B cell (primary cell): ENCODE results near the gene OGT. TPM values are rescaled to one million over a fixed set of nuclear protein-coding genes. Genes with fewer than 3 reads are reported as not detected.

Experiments
- ATAC-seq: fragments of 200-7000 bp; cut with Tn5 transposase; one replicate; pipeline ENCODE4 v1.10.0; 2021; ENCODE audit warnings: low read depth, mild to moderate bottlenecking, moderate number of reproducible peaks, moderate library complexity
- CTCF ChIA-PET: fragments of 350-600 bp; sonication (Branson Sonifier 250); formaldehyde crosslinking; loops from one replicate; lab custom pipeline; 2021; ENCODE audit warnings: antibody characterized with exemption, inconsistent platforms; lab: Charles Lee
- POLR2A ChIA-PET: fragments of 350-600 bp; sonication (Branson Sonifier 250); formaldehyde crosslinking; loops from one replicate; lab custom pipeline; 2021; ENCODE audit warnings: antibody characterized with exemption; lab: Charles Lee
- DNase-seq: peaks from one replicate; pipeline ENCODE4 v3.0.0; 2013
- H2AFZ ChIP-seq: 2 replicates; pipeline ENCODE4 v1.6.1; 2012; ENCODE audit warnings: mild to moderate bottlenecking, low read depth, low read length; ENCODE audit not compliant: insufficient read depth, poor library complexity, severe bottlenecking
- H3K27ac ChIP-seq, 2 donors: 1 replicate in 1 of 2; 2 replicates in 1 of 2; pipeline ENCODE4 v1.5.1; 2012 to 2013; ENCODE audit warnings: low read length in 2 of 2, mild to moderate bottlenecking in 2 of 2, moderate library complexity in 1 of 2
- H3K27me3 ChIP-seq, 4 experiments: fragments of 200-600 bp in 1 of 4; sonication (generic) in 1 of 4; replicated peaks in 1 of 4; 1 replicate in 2 of 4; 2 replicates in 2 of 4; pipeline versions ENCODE4 v1.6.1 to v1.7.0; 2013 to 2016; ENCODE audit warnings: low read length in 3 of 4, mild to moderate bottlenecking in 2 of 4, mixed read lengths in 1 of 4, moderate library complexity in 1 of 4; ENCODE audit not compliant: insufficient read depth in 4 of 4, control insufficient read depth in 3 of 4; ENCODE audit errors: control extremely low read depth in 1 of 4
- H3K36me3 ChIP-seq, 2 experiments: replicated peaks in 1 of 2; 1 replicate in 1 of 2; 2 replicates in 1 of 2; pipeline versions ENCODE4 v1.6.1 to v1.7.1; 2013; ENCODE audit warnings: low read length in 1 of 2; ENCODE audit not compliant: insufficient read depth in 2 of 2, control insufficient read depth in 1 of 2; ENCODE audit errors: control extremely low read depth in 1 of 2, extremely low read depth in 1 of 2
- H3K4me1 ChIP-seq, 2 donors: fragments of 200-600 bp in 1 of 2; sonication (generic) in 1 of 2; 1 replicate in 1 of 2; 2 replicates in 1 of 2; pipeline versions ENCODE4 v1.5.1 to v1.6.1; 2013 to 2017; ENCODE audit warnings: low read length in 2 of 2; ENCODE audit not compliant: control insufficient read depth in 2 of 2, insufficient read depth in 2 of 2
- H3K4me2 ChIP-seq: replicated peaks from 2 replicates; pipeline ENCODE3; 2012; ENCODE audit warnings: mild to moderate bottlenecking, low read depth, low read length; ENCODE audit not compliant: poor library complexity, severe bottlenecking
- H3K4me3 ChIP-seq, 5 experiments: fragments of 200-600 bp in 1 of 5; sonication (generic) in 1 of 5; 1 replicate in 3 of 5; 2 replicates in 2 of 5; pipeline versions ENCODE4 v1.5.1 to v1.7.0; 2011 to 2016; ENCODE audit warnings: low read length in 4 of 5, mild to moderate bottlenecking in 4 of 5, low read depth in 2 of 5, control low read depth in 1 of 5, moderate library complexity in 1 of 5; ENCODE audit not compliant: insufficient read depth in 1 of 5; ENCODE audit errors: control extremely low read depth in 1 of 5, extremely low read depth in 1 of 5
- H3K79me2 ChIP-seq: fragments of 200-600 bp; sonication (generic); one replicate; pipeline ENCODE4 v1.6.0; 2016; ENCODE audit warnings: low read length; ENCODE audit not compliant: control insufficient read depth, insufficient read depth
- H3K9ac ChIP-seq: fragments of 200-600 bp; sonication (generic); 2 replicates; pipeline ENCODE4 v1.6.1; 2017; ENCODE audit warnings: mild to moderate bottlenecking, low read length, moderate library complexity
- H3K9me3 ChIP-seq, 3 donors: one replicate each; pipeline versions ENCODE4 v1.6.1 to v1.7.1; 2013; ENCODE audit warnings: low read length in 2 of 3; ENCODE audit not compliant: control insufficient read depth in 2 of 3, insufficient read depth in 1 of 3; ENCODE audit errors: control extremely low read depth in 1 of 3
- H4K20me1 ChIP-seq: 2 replicates; pipeline ENCODE4 v1.6.0; 2012; ENCODE audit warnings: mild to moderate bottlenecking, low read length; ENCODE audit not compliant: insufficient read depth, control insufficient read depth, poor library complexity, severe bottlenecking
- H3K27ac Mint-ChIP-seq: one replicate; pipeline ENCODE4 v1.8.0; 2021; ENCODE audit warnings: mixed read lengths
- H3K27me3 Mint-ChIP-seq: one replicate; pipeline ENCODE4 v1.8.0; 2021; ENCODE audit warnings: mixed read lengths
- H3K4me1 Mint-ChIP-seq: one replicate; pipeline ENCODE4 v1.8.0; 2021; ENCODE audit warnings: mixed read lengths
- H3K4me3 Mint-ChIP-seq: one replicate; pipeline ENCODE4 v1.8.0; 2021; ENCODE audit warnings: mixed read lengths
- H3K9me3 Mint-ChIP-seq: one replicate; pipeline ENCODE4 v1.8.0; 2022; ENCODE audit warnings: mixed read lengths; ENCODE audit not compliant: insufficient read depth
- EZH2 ChIP-seq: IDR thresholded peaks from 2 replicates; pipeline ENCODE4 v1.6.1; 2012; ENCODE audit warnings: borderline replicate concordance, low read depth, mild to moderate bottlenecking, moderate library complexity, low read length; ENCODE audit not compliant: insufficient read depth, poor library complexity, severe bottlenecking
- WGBS: methylation state at CpG from one replicate; pipeline ENCODE4 v1.1.5; 2013; ENCODE audit warnings: missing lambda C conversion rate; ENCODE audit not compliant: insufficient coverage; 5-methylcytosine and 5-hydroxymethylcytosine counted together
- intact Hi-C: fragments of 100-400 bp; cut with micrococcal nuclease; formaldehyde crosslinking; loops from one replicate; pipeline ENCODE4 v1.10.0; 2022
- polyA plus RNA-seq: library from polyadenylated mRNA; depleted of rRNA; stranded (reverse); fragments of >200 nt; gene quantifications from 2 replicates; pipeline ENCODE4 v1.2.3, GENCODE V29; 2012
- total RNA-seq, 2 donors: library from RNA; stranded (reverse); fragments of 120-200 nt in 1 of 2; gene quantifications; 1 replicate in 1 of 2; 2 replicates in 1 of 2; pipeline versions ENCODE4 v1.2.3 to v1.2.4, GENCODE V29; 2013 to 2022
- TF ChIP-seq, protein P1 (sequence below): fragments of 200-600 bp; IDR thresholded peaks from one replicate; pipeline ENCODE4 v1.8.0; 2022; ENCODE audit warnings: antibody characterized with exemption, mild to moderate bottlenecking

OGT gene
- total and polyA plus RNA-seq, 2 donors (not counting 1 experiment from before 2014, with no cell fraction given): 235 to 307 TPM

- DNase-seq (no peak), ATAC-seq (no peak)
- WGBS: no CpG with 5 or more reads among the region's 2 CpGs
- Histone ChIP-seq H3K27ac (no peak overlapping the region), H3K4me1 (no peaks in the 10 kb centered on the region), H3K79me2 (no peaks in the 10 kb centered on the region), H3K4me2 (no peak overlapping the region), H3K9me3 (no peaks in the 10 kb centered on the region), H3K36me3 (peaks cover 0 to 42% of the 10 kb centered on the region in 2 experiments), H3K27me3 (no peaks in the 10 kb centered on the region), H2AFZ (no peak overlapping the region), H4K20me1 (no peaks in the 10 kb centered on the region), H3K9ac (no peak overlapping the region), H3K4me3 (no peak overlapping the region)
- H3K4me3 Mint-ChIP-seq: no peak overlapping the region
- ChIA-PET CTCF (no interaction called here), POLR2A (interaction anchor here (0.6 kb wide), 1 partner anchor 234 kb away, joined by 3 read pairs; the partner anchor contains the start of gene TAF1)
- no peak for TF ChIP-seq EZH2
- TF ChIP-seq, protein P1, sequence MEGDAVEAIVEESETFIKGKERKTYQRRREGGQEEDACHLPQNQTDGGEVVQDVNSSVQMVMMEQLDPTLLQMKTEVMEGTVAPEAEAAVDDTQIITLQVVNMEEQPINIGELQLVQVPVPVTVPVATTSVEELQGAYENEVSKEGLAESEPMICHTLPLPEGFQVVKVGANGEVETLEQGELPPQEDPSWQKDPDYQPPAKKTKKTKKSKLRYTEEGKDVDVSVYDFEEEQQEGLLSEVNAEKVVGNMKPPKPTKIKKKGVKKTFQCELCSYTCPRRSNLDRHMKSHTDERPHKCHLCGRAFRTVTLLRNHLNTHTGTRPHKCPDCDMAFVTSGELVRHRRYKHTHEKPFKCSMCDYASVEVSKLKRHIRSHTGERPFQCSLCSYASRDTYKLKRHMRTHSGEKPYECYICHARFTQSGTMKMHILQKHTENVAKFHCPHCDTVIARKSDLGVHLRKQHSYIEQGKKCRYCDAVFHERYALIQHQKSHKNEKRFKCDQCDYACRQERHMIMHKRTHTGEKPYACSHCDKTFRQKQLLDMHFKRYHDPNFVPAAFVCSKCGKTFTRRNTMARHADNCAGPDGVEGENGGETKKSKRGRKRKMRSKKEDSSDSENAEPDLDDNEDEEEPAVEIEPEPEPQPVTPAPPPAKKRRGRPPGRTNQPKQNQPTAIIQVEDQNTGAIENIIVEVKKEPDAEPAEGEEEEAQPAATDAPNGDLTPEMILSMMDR: no peak
- intact Hi-C loops: no loop called here
- H3K27ac Mint-ChIP-seq: no peak overlapping the region
- no peaks in the 10 kb centered on the region for H3K4me1 Mint-ChIP-seq
- no peaks in the 10 kb centered on the region for H3K27me3 Mint-ChIP-seq
- no peaks in the 10 kb centered on the region for H3K9me3 Mint-ChIP-seq
Measured at GRCh38 chrX:71599965-71600364, 67.1 kb downstream of the OGT start.

DNA sequence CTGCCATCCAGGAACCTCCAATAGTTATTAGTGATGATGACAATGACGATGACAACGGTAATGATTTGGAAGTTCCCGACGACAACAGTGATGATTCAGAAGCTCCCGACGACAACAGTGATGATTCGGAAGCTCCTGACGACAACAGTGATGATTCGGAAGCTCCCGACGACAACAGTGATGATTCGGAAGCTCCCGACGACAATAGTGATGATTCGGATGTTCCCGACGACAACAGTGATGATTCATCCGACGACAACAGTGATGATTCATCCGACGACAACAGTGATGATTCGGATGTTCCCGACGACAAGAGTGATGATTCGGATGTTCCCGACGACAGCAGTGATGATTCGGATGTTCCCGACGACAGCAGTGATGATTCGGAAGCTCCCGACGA, 70.7 kb downstream of the OGT start:
- ChIA-PET POLR2A (no interaction called here), CTCF (no interaction called here)
- Histone ChIP-seq H3K27me3 (no peaks in the 10 kb centered on the region), H2AFZ (no peak overlapping the region), H3K4me2 (no peak overlapping the region), H3K9ac (no peak overlapping the region), H3K36me3 (peaks cover 0 to 40% of the 10 kb centered on the region in 2 experiments), H3K4me1 (peaks cover 8 to 13% of the 10 kb centered on the region in 2 donors), H3K79me2 (no peaks in the 10 kb centered on the region), H3K27ac (no peak overlapping the region), H4K20me1 (no peaks in the 10 kb centered on the region), H3K9me3 (no peaks in the 10 kb centered on the region), H3K4me3 (no peak overlapping the region)
- H3K27me3 Mint-ChIP-seq: no peaks in the 10 kb centered on the region
- no peaks in the 10 kb centered on the region for H3K9me3 Mint-ChIP-seq
- ATAC-seq (no peak), DNase-seq (no peak)
- no peak overlapping the region for H3K27ac Mint-ChIP-seq
- intact Hi-C loops: no loop called here
- 98% methylated on average over 17 of the region's 33 CpGs for WGBS
- TF ChIP-seq, protein P1: no peak
- no peak for TF ChIP-seq EZH2
- no peak overlapping the region for H3K4me3 Mint-ChIP-seq
- H3K4me1 Mint-ChIP-seq: peaks cover 15% of the 10 kb centered on the region
